GM12801 (cell line): ENCODE measurements around the gene PRR29.

Experiments used
- TF ChIP-seq, protein P1 (sequence below): IDR thresholded peaks from one replicate; pipeline ENCODE4 v1.5.1; 2011; ENCODE audit warnings: control low read depth; ENCODE audit not compliant: insufficient read length; ENCODE audit errors: extremely low read depth

The PRR29 gene

DNA sequence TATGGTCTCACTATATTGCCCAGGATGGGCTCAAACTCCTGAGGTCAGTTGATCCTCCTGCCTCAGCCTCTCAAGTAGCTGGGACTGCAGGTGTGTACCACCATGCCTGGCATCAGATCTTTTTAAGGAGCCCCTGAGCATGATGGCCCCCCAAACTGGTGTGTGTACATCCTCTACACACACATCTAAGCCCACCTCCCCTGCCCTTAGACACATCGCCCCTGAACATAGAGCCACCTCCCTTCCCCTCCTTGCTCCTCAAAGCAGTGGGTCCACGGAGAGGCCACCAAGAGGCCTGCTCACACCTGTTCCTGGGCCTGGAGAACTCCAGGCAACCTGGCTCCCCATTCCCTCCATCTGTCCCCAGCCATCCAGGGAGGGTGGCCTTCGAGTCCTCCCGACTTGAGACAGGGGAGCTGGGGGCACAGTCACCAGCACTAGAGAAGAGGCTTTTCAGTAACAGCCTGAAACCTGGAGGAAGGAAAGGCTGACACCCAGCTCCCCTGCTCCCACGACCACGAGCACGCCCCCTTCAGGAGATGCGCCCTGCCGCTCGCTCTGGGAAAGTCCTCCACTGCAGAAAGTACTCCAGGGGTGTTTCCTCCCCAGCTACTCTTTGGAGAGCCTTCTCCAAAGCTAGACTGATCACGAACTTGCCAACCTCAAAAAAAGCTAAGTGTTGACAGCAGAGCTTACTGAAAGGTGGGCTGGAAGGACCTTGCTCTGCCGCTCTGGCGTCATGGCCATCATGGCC, 12.6 kb upstream of the PRR29 start:
- TF ChIP-seq, protein P1, sequence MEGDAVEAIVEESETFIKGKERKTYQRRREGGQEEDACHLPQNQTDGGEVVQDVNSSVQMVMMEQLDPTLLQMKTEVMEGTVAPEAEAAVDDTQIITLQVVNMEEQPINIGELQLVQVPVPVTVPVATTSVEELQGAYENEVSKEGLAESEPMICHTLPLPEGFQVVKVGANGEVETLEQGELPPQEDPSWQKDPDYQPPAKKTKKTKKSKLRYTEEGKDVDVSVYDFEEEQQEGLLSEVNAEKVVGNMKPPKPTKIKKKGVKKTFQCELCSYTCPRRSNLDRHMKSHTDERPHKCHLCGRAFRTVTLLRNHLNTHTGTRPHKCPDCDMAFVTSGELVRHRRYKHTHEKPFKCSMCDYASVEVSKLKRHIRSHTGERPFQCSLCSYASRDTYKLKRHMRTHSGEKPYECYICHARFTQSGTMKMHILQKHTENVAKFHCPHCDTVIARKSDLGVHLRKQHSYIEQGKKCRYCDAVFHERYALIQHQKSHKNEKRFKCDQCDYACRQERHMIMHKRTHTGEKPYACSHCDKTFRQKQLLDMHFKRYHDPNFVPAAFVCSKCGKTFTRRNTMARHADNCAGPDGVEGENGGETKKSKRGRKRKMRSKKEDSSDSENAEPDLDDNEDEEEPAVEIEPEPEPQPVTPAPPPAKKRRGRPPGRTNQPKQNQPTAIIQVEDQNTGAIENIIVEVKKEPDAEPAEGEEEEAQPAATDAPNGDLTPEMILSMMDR: no peak

DNA sequence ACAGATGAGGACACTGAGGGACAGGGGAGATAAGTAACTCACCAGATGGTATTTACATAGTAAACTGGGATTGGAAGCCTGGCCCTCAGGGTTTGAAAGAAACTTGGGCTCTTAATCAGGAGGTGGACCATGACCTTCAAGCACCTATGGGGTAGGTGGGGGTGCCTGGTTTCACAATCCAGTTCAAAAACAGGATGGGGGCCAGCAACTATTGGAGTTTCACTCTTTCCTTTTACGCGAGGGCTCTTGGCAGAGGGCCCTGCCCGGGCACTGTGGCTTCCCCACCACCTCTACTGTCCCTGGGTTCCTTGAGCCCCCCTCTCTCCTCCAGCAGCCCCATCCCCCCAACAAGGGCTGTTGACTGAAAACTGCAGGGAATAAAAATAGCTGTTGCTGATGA, 11.3 kb upstream of the PRR29 start:
- TF ChIP-seq, protein P1: no peak

DNA sequence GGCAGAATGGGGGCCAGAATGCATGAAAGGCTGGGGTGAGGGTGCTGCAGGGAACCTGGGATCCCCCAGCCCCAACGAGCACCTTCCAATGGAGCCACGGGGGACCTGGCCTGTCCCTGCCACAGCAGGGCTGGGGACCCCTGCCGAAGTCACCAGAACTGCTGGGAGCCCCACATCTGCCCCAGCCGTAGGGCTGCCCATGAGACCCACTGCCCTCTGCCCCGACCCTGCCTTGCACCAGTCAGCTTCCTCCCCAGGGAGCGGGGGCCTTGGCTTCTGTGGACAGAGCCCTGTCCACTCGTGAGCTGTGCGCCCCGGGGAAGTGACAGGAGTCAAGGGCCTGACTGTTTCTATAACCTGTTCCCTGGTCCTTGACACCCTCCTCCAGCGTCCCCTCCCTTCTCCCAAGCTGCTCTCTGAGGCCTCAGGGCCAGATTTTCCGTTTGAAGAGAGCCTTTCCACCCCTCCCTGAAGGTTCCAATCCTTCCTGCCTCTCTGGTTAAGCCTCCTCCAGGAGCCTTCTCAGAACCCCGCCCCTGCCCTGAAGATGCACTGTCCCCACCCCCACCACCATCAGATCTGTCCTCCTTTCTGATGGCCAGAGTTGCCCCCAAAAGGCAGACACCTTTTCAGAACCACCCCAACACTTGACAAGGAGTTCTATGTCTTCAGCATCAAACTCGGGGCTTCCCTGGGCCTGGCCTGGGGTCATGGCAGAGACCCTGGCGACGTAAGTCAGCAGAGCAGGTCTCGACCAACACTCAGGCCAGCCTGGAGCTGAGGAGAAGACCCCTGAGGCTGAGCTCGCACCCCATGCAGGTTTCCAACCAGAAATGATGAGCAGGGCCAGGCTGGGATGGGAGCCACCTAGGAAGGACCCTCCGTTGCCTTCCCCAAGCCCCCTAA, 10.7 kb upstream of the PRR29 start:
- TF ChIP-seq, protein P1: no peak

DNA sequence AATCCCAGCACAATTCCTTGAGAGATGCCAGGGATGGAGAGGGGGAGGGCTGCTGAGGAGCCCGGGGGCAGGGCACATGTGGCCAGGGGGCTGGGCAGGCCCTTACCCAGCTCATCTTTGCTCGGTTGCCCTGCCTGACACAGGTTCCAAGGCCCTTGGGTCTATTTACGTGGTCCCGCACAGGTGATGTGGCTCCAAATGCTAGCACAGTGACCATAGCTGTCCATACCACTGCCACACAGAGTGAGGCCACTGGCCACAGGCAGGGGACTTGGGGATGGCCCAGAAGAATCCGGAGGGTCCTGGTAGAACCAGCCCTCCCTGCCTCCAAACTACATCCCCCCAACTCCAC, 10.0 kb upstream of the PRR29 start:
- TF ChIP-seq, protein P1: no peak

DNA sequence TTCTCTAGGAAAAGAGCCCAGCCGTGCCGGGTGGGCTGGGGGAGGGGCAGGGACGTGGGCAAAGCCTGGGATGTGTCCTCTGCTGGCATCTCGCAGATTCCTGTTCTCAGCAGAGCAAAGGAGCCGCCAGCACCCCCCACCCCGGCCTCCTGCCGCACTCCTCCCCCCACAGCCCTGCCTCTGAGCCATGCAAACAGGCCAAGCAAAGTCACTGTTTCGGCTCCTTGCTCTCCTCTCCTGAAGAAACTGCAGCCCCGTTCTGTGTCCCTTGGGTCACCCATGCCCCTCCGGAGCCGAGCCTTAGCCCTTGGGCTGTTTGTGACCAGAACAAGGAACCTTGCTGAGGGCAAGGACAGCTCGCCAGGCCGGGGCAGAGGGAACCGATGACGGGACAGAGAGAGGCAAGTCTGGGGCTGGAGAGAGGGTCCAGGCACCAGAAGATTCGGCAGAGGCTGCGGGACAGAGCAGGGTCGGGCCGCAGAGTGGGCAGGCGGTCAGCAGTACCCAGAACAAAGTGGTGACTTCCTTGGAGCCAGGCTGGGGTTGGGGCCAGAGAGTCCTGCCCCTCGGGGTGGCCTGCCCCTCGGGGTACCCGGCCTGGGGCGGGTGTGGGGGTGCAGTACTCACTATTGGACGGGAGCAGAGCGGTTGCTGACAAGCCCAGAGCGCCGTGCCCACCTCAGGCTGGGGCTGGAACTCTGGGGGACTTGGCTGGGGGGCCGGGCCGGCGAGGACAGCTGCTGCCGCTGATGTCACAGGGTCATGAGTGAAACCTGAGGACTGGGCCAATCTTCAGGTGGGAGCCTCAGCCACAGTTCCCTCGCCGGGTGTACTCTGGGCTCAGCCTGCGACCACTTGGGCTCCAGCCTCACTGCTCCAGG, 9.2 kb upstream of the PRR29 start:
- TF ChIP-seq, protein P1: no peak

DNA sequence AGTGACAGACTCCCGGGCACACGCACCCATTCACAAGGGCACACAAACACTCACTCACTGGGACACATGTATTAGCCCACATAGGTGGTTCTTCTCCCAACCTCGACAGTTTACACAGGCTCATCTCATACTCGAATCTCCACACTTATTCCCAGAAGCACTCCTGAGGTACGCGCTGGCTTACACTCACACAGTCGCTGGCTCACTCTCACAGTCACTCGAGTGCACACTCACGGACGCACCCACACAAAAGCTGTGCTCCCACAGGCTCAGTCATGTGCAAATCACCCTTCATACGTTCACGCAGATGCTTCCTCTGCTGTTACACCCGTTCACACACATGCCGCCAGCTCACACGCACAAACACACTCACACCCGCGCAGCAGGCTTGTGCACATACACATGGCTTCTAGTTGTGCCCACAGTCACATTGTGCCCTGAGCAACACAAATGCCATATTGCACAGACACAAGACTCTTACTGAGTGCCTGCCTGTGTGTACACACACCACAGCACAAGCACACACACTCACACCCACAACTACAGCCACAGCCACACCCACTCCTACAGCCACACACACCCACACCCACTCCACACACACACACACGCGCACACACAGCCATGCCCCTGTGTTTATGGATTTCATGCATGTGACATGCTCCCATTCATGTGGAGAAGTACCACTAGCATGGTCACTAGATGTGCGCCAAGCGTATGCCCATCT, 8.4 kb upstream of the PRR29 start:
- TF ChIP-seq, protein P1: no peak

DNA sequence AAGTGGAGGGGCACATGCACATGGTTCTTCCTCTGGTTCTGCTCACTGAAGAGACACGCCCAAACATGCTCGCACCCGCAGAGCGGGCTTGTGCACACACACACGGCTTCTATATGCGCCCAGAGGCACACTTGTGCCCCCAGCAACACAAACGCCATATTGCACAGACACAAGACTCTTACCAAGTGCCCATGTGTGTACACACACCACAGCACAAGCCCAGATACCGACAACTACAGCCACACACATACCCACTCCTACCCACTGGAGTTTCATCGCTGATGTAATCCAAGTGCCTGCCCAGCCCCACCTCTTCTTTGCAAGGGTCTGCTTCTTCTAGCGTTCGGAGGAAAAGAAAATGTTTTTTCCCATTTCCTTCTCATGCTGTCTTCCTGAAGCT, 6.5 kb upstream of the PRR29 start:
- TF ChIP-seq, protein P1: no peak
